ENCODE data around the gene PRKAG2. TPM values are rescaled to one million over a fixed set of nuclear protein-coding genes. Genes with fewer than 3 reads are reported as not detected.

Gene PRKAG2
- total and polyA plus RNA-seq, 2 of the 13 experiments (the other 11 are each of a cell fraction or from before 2014, with no cell fraction given) = 0.90 to 1.3 TPM

DNA sequence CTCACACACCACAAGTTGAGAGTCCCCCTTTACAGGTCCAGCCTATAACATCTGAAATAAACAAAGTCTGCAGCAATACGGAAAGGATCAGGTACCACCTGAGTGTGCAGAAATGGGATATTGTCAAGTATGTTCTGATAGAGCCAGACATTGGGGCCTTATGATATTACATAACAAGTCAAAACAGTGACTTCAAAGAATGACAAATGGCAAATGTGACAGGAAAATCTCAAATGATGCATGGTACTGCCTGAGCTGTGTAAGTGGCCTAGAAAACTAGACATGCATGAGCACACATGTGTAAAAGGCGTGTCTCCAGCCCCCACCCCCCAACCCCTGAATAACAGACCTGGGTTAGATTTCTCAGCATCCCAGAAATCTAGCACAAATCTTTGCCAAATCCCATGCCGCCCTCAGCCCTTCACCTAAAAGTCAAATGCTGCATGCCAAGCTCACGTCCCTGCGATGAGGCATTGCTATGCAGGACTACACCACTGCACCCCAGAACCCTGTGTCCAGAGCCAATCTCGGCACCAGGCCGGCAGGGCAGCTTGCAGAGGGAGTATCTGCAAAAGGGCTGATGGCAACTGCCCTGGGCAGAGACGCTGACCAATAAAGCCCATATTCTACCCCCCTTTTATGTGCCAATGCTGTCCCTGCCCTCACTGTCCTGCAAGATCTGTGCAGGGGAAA lies 58.8 kb downstream of the PRKAG2 start:
- TF ChIP-seq ZFP37 (CRISPR knock-in tag; IDR thresholded peaks at IDR 0.05; ENCODE audit: borderline replicate concordance) (no peak), CREB1 (IDR thresholded peaks at IDR 0.05) (no peak), CREB1 (CRISPR knock-in tag; IDR thresholded peaks at IDR 0.05) (no peak), ZNF3 (CRISPR knock-in tag; IDR thresholded peaks at IDR 0.05) (no peak), TBL1XR1 (IDR thresholded peaks at IDR 0.05; ENCODE audit: borderline replicate concordance, low read length, partially characterized antibody) (no peak), MZF1 (CRISPR knock-in tag; IDR thresholded peaks at IDR 0.05; ENCODE audit: borderline replicate concordance) (no peak), ZNF879 (CRISPR knock-in tag; IDR thresholded peaks at IDR 0.05) (no peak), ZNF788 (CRISPR knock-in tag; IDR thresholded peaks at IDR 0.05; ENCODE audit: borderline replicate concordance) (no peak), HOXA5 (CRISPR knock-in tag; IDR thresholded peaks at IDR 0.05) (no peak), DNMT1 (CRISPR knock-in tag; IDR thresholded peaks at IDR 0.05) (no peak), RCOR2 (CRISPR knock-in tag; IDR thresholded peaks at IDR 0.05) (no peak), ZNF484 (CRISPR knock-in tag; IDR thresholded peaks at IDR 0.05; ENCODE audit: borderline replicate concordance, low read depth) (no peak), BRF2 (CRISPR knock-in tag; IDR thresholded peaks at IDR 0.05) (no peak), NFYB (CRISPR knock-in tag; IDR thresholded peaks at IDR 0.05) (no peak)
- TF ChIP-seq, protein P1, sequence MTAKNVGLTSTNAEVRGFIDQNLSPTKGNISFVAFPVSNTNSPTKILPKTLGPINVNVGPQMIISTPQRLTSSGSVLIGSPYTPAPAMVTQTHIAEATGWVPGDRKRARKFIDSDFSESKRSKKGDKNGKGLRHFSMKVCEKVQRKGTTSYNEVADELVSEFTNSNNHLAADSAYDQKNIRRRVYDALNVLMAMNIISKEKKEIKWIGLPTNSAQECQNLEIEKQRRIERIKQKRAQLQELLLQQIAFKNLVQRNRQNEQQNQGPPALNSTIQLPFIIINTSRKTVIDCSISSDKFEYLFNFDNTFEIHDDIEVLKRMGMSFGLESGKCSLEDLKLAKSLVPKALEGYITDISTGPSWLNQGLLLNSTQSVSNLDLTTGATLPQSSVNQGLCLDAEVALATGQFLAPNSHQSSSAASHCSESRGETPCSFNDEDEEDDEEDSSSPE (CRISPR knock-in tag; IDR thresholded peaks at IDR 0.05) = no peak
- TF ChIP-seq, protein P2, sequence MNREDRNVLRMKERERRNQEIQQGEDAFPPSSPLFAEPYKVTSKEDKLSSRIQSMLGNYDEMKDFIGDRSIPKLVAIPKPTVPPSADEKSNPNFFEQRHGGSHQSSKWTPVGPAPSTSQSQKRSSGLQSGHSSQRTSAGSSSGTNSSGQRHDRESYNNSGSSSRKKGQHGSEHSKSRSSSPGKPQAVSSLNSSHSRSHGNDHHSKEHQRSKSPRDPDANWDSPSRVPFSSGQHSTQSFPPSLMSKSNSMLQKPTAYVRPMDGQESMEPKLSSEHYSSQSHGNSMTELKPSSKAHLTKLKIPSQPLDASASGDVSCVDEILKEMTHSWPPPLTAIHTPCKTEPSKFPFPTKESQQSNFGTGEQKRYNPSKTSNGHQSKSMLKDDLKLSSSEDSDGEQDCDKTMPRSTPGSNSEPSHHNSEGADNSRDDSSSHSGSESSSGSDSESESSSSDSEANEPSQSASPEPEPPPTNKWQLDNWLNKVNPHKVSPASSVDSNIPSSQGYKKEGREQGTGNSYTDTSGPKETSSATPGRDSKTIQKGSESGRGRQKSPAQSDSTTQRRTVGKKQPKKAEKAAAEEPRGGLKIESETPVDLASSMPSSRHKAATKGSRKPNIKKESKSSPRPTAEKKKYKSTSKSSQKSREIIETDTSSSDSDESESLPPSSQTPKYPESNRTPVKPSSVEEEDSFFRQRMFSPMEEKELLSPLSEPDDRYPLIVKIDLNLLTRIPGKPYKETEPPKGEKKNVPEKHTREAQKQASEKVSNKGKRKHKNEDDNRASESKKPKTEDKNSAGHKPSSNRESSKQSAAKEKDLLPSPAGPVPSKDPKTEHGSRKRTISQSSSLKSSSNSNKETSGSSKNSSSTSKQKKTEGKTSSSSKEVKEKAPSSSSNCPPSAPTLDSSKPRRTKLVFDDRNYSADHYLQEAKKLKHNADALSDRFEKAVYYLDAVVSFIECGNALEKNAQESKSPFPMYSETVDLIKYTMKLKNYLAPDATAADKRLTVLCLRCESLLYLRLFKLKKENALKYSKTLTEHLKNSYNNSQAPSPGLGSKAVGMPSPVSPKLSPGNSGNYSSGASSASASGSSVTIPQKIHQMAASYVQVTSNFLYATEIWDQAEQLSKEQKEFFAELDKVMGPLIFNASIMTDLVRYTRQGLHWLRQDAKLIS (CRISPR knock-in tag; IDR thresholded peaks at IDR 0.05) = no peak

More for the DNA sequence above, 58.8 kb downstream of the PRKAG2 start:
- Histone ChIP-seq H3K4me1 (ENCODE audit: insufficient read depth, low read length) (peaks cover 8% of the 10 kb centered on the region; the same call in 1 of the 2 replicates), H3K9ac (ENCODE audit: insufficient read depth, low read depth, low read length) (no peak overlapping the region), H3K4me3 (replicated peaks in 1 of 3; ENCODE audit: insufficient read depth in 1 of 3, low read depth in 2 of 3, low read length in 3 of 3) (no peak overlapping the region), H3K27me3 (ENCODE audit: control insufficient read depth in 1 of 2, insufficient read depth in 2 of 2, low read length in 2 of 2) (peaks cover 7 to 38% of the 10 kb centered on the region in 2 experiments; a peak in 3 of 5 replicates), H4K20me1 (ENCODE audit: insufficient read depth, low read length) (no peaks in the 10 kb centered on the region), H3K36me3 (replicated peaks in 1 of 2; ENCODE audit: control insufficient read depth in 1 of 2, insufficient read depth in 2 of 2, low read length in 2 of 2) (no peaks in the 10 kb centered on the region), H3K27ac (ENCODE audit: extremely low read length, insufficient read depth, low read length) (no peak overlapping the region), H3K9me3 (ENCODE audit: low read length) (no peaks in the 10 kb centered on the region), H3K4me2 (ENCODE audit: low read depth, low read length) (no peak overlapping the region), H3K79me2 (ENCODE audit: insufficient read depth, low read length) (no peaks in the 10 kb centered on the region), H2AFZ (ENCODE audit: low read length) (no peak overlapping the region)
- no peak for ATAC-seq
- 54% methylated on average over 8 of the region's 8 CpGs for WGBS (ENCODE audit: low lambda C conversion rate)
- no peak for DNase-seq (ENCODE audit: low spot score)
- intact Hi-C loops (cut with micrococcal nuclease; ENCODE audit: unreplicated experiment) = no loop called here
- no TSS peak for BruUV-seq (replicated peaks)
- CTCF ChIA-PET (ENCODE audit: low intra/inter-chr PET ratio, low total read pairs) = no interaction called here
- in situ Hi-C loops (cut with HindIII; ENCODE audit: extremely low pct_ligation_motif_present, low pct_unique_long_range_greater_than_20kb) = no loop called here
- POLR2A ChIA-PET = no interaction called here
- no peak for FAIRE-seq
